GM21723 (cell line): ENCODE data around the gene NELFE.
"Not testable (repeated sequence)": the region's sequence is repeated elsewhere in the genome, so short reads cannot be mapped to it uniquely, and the experiment has no call there.

ENCODE experiments used
- ATAC-seq: cut with Tn5 transposase; IDR thresholded peaks from one replicate; pipeline ENCODE4 v1.9.1; 2021; ENCODE audit warnings: mild to moderate bottlenecking, moderate library complexity; ENCODE audit not compliant: unreplicated experiment

Gene NELFE

DNA sequence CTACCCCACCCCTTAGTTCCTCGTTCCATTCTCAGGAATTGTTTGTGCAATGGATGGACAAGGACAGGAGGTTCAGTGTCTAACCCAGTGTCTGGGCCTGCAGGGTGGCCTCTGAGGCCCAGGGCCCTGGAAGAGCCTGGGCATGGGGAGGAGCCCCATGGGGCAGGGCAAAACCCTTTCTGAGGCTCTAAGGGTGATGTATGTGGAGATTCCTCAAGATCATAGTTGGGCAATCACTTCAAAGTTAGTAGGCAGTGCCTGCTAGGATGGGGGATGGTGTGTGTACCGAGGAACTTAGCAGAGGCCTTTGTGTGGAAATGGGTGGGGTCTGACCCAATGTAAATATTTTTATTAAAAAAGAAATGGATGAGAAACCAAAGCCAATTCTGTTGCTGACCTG, 38.0 kb downstream of the NELFE start:
- ATAC-seq = no peak

- no peak for ATAC-seq
These were observed 39.0 kb downstream of the NELFE start for GRCh38 chr6:31919624-31920303.

DNA sequence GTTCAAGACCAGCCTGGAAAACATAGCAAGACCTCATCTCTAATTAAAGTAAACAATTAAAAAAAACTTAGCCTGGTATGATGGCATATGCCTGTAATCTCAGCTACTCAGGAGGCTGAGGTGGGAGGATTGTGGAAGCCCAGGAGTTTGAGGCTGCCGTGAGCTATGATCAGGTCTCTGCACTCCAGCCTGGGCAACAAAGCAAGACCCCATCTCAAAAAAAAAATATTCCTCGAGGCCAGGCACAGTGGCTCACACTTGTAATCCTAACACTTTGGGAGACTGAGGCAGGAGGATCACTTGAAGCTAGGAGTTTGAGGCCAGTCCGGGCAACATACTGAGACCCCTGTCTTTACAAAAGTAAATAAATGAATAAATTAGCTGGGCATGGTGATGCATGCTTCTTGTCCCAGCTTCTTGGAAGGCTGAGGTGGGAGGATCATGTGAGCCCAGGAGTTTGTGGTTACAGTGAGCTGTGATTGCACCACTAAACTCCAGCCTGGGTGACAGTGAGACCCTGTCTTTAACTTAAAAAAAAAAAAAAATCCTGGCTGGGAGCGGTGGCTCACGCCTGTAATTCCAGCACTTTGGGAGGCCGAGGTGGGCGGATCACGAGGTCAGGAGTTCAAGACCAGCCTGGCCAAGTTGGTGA, 40.6 kb downstream of the NELFE start:
- no peak for ATAC-seq

- no peak for ATAC-seq
These were observed 43.0 kb downstream of the NELFE start for GRCh38 chr6:31915756-31916155.

DNA sequence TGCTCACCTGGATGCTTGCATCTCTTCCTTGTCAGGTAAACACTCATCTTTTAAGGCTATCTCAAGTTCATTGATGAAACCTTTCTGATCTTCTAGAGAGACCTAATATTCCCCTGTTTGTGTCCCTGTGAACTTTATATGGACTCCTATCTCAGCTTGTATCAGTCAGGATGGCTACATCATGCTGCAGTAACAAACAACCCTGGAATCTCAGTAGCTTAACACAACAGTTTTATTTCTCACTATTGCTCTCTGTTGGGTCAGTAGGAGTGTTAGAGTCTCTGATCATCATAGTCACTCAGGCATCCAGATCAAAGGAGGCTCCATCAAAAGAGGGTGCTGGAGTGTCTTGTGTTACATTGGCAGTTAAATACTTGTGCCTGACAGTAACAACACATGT, 43.4 kb downstream of the NELFE start:
- no peak for ATAC-seq

DNA sequence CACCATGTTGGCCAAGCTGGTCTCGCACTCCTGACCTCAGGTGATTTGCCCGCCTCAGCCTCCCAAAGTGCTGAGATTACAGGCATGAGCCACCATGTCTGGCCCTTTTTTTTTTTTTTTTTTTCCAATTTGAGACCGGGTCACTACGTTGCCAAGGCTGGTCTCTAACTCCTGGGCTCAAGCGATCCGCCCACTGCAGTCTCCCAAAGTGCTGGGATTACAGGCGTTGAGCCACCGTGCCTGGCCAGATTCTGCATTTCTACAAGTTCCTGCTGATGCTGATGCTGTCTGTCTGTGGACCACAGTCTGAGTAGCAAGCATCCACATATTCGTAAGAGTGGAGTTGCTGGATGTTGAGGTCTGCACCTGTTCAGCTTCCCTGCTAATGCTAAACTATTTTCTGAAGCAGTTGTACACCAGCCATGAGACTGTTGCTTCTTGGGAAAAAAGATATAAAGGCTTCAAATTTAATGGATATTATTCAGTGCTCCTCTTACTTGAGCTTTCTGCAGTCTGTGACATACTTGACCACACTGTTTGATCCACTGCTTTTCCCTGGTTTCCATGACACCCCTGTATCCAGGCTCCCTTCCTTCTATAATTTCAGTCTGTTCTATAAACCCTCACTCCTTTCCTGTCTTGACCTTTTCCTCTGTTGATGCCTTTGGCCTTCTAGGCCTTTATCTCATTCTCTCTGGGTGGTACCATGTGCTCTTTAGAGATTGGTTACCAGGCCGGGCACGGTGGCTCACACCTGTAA, 46.8 kb downstream of the NELFE start:
- ATAC-seq = no peak

DNA sequence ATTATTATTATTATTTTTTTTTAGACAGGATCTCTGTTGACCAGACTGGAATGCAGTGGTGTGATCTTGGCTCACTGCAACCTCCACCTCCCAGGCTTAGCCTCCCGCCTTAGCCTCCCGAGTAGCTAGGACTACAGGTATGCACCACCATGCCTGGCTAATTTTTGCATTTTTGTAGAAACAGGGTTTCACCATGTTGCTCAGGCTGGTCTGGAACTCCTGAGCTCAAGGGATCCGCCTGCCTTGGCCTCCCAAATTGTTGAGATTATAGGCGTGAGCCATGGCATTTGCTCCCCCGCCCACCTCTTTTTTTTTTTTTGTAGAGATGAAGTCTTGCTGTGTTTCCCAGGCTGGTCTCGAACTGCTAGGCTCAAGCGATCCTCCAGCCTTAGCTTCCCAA, 49.5 kb downstream of the NELFE start:
- not testable (repeated sequence) for ATAC-seq

DNA sequence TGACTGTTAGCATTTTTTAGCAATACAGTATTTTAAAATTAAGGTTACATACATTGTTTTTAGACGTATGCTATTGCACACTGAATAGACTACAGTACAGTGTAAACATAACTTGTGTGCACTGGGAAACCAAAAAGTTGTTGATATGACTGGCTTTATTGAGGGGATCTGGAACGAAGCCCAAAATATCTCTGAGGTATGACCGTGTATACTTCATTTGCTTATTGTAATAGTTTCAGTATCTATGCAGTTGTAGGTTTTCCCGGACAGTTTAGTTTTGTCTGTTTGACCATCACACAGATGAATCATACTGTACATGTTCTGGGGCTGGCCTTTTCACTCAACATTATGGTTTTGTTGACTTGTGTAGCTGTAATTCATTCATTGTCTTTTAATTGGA, 50.0 kb downstream of the NELFE start:
- no peak for ATAC-seq

DNA sequence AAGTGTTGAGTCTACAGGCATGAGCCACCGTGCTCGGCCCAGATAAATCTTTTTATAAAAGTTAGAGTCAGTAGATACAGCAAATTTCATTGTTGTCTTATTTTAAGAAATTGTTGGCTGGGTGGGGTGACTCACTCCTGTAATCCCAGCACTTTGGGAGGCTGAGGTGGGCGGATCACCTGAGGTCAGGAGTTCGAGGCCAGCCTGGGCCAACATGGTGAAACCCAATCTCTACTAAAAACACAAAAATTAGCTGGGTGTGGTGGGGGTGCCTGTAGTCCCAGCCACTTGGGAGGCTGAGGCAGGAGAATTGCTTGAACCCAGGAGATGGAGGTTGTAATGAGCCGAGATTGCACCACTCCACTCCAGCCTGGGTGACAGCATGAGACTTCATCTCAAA, 50.5 kb downstream of the NELFE start:
- ATAC-seq = not testable (repeated sequence)

DNA sequence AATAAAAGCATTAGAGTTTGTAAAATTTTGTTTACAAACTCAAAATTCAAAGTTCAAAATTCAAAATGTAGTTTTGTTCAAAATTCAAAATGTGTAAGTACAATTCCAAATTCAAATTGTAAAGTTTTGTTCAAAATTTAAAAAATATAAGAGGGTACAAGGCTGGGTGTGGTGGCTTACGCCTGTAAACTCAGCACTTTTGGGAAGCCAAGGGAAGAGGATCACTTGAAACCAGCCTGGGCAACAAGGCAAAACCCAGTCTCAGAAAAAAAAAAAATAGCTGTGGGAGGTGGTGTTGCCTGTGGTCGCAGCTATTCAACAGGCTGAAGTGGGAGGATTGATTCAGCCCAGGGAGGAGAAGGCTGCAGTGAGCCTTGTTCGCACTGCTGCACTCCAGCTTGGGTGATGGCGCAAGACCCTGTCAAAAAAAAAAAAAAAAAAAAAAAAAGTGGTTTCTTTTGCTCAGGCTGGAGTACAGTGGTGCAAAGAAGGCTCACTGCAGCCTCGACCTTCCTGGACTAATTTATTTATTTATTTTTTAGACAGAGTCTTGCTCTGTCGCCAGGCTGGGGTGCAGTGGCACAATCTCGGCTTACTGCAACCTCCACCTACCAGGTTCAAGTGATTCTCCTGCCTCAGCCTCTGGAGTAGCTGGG, 51.5 kb downstream of the NELFE start:
- no peak for ATAC-seq

DNA sequence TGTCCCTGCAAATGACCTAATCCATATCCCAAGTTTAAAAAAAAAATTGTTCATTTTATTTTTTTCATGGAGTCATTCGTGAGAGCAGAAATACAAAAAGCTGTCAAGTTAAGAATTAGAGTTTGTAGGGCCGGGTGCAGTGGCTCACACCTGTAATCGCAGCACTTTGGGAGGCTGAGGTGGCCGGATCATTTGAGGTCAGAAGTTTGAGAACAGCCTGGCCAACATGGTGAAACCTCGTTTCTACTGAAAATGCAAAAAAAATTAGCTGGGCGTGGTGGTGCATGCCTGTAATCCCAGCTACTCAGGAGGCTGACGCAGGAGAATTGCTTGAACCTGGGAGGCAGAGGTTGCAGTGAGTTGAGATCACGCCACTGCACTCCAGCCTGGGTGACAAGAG, 52.0 kb downstream of the NELFE start:
- ATAC-seq = not testable (repeated sequence)

DNA sequence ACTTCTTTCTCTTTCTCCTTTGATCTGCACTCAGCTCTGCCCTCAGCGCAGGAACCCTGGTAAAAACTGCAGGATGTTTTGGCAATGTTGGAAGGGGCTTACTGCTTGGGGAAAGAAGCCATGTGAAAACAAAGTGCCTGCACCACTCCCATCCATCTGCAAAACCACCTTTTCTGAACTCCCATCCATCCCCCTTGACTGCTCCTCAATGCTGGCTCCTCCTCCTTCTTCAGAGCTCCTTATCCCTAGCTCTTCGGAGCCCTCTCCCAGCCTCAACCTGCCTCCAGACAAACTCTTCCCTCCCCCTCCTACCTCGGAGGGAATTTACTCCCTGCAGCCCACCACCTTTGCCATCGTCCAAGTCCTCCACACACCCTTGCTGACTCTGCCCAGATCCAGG, 52.6 kb downstream of the NELFE start:
- ATAC-seq = no peak

GRCh38 chr6:31905041-31905440, 53.7 kb downstream of the NELFE start:
- no peak for ATAC-seq

DNA sequence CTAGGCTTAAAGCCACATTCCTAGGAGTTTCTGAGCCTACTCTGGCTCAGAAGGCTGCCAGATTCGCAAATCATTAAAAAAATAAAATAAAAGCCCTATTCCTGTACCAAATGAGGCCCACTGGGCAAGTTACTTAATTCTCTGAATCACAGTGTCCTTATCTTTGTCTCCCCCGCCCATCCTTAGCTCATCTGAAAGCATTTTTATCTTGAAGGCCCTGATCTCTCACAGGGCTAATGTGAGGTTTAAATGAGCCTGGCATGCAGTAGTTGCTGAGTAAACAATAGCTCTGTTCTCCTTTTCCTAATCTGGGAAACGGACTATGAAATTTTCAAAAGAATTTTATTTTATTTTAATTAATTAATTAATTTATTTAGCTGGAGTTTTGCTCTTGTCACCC, 54.8 kb downstream of the NELFE start:
- ATAC-seq = no peak
